Parathyroid adenoma (tissue), 2 donors: ENCODE data around the gene CDKN2D.
A peak's percentile ranks its signal among the peaks of the same experiment; 100 is the strongest.
"Not testable (repeated sequence)": the region's sequence is repeated elsewhere in the genome, so short reads cannot be mapped to it uniquely, and the experiment has no call there.

ENCODE experiments used
- H2AFZ ChIP-seq: fragments of 300-600 bp; sonication (generic); one replicate; pipeline ENCODE4 v1.7.0; 2017; ENCODE audit warnings: antibody characterized with exemption, mild to moderate bottlenecking
- H3K27ac ChIP-seq: fragments of 300-600 bp; sonication (generic); one replicate; pipeline ENCODE4 v1.7.0; 2017
- H3K27me3 ChIP-seq: fragments of 300-600 bp; sonication (generic); one replicate; pipeline ENCODE4 v1.7.0; 2017; ENCODE audit warnings: low read length; ENCODE audit not compliant: control insufficient read depth, insufficient read depth
- H3K36me3 ChIP-seq: fragments of 300-600 bp; sonication (generic); one replicate; pipeline ENCODE4 v1.7.0; 2017; ENCODE audit warnings: low read length; ENCODE audit not compliant: control insufficient read depth, insufficient read depth
- H3K4me1 ChIP-seq: fragments of 300-600 bp; sonication (generic); one replicate; pipeline ENCODE4 v1.7.0; 2017; ENCODE audit warnings: control low read depth
- H3K4me2 ChIP-seq: fragments of 300-600 bp; sonication (generic); one replicate; pipeline ENCODE4 v1.7.0; 2017; ENCODE audit warnings: low read length
- H3K4me3 ChIP-seq: fragments of 300-600 bp; sonication (generic); one replicate; pipeline ENCODE4 v1.7.0; 2017; ENCODE audit warnings: low read depth, low read length
- H3K79me2 ChIP-seq: fragments of 300-600 bp; sonication (generic); one replicate; pipeline ENCODE4 v1.7.0; 2017; ENCODE audit warnings: control low read depth
- H3K9ac ChIP-seq: fragments of 300-600 bp; sonication (generic); one replicate; pipeline ENCODE4 v1.7.0; 2017; ENCODE audit warnings: mild to moderate bottlenecking
- H3K9me3 ChIP-seq: fragments of 300-600 bp; sonication (generic); one replicate; pipeline ENCODE4 v1.7.0; 2017; ENCODE audit warnings: low read length; ENCODE audit not compliant: control insufficient read depth
- TF ChIP-seq, protein P1 (sequence below): fragments of 300-600 bp; sonication (generic); IDR thresholded peaks from one replicate; pipeline ENCODE4 v1.7.0; 2017; ENCODE audit warnings: antibody characterized with exemption, mild to moderate bottlenecking
- donor health status: primary hyperparathyroidism.

Gene CDKN2D

GRCh38 chr19:10544242-10544752 lies 24.5 kb downstream of the CDKN2D start:
- H3K4me3 ChIP-seq: peak overlapping the region; percentile 79
- peaks cover 13% of the 10 kb centered on the region for H3K79me2 ChIP-seq
- H3K36me3 ChIP-seq: no peaks in the 10 kb centered on the region
- TF ChIP-seq, protein P1, sequence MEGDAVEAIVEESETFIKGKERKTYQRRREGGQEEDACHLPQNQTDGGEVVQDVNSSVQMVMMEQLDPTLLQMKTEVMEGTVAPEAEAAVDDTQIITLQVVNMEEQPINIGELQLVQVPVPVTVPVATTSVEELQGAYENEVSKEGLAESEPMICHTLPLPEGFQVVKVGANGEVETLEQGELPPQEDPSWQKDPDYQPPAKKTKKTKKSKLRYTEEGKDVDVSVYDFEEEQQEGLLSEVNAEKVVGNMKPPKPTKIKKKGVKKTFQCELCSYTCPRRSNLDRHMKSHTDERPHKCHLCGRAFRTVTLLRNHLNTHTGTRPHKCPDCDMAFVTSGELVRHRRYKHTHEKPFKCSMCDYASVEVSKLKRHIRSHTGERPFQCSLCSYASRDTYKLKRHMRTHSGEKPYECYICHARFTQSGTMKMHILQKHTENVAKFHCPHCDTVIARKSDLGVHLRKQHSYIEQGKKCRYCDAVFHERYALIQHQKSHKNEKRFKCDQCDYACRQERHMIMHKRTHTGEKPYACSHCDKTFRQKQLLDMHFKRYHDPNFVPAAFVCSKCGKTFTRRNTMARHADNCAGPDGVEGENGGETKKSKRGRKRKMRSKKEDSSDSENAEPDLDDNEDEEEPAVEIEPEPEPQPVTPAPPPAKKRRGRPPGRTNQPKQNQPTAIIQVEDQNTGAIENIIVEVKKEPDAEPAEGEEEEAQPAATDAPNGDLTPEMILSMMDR: no peak
- peak overlapping the region; percentile 95 for H2AFZ ChIP-seq
- peak overlapping the region; percentile 91 for H3K9ac ChIP-seq
- peak overlapping the region; percentile 88 for H3K27ac ChIP-seq
- peaks cover 7% of the 10 kb centered on the region for H3K4me1 ChIP-seq
- H3K9me3 ChIP-seq: no peaks in the 10 kb centered on the region
- H3K4me2 ChIP-seq: peak overlapping the region; percentile 94
- no peaks in the 10 kb centered on the region for H3K27me3 ChIP-seq

DNA sequence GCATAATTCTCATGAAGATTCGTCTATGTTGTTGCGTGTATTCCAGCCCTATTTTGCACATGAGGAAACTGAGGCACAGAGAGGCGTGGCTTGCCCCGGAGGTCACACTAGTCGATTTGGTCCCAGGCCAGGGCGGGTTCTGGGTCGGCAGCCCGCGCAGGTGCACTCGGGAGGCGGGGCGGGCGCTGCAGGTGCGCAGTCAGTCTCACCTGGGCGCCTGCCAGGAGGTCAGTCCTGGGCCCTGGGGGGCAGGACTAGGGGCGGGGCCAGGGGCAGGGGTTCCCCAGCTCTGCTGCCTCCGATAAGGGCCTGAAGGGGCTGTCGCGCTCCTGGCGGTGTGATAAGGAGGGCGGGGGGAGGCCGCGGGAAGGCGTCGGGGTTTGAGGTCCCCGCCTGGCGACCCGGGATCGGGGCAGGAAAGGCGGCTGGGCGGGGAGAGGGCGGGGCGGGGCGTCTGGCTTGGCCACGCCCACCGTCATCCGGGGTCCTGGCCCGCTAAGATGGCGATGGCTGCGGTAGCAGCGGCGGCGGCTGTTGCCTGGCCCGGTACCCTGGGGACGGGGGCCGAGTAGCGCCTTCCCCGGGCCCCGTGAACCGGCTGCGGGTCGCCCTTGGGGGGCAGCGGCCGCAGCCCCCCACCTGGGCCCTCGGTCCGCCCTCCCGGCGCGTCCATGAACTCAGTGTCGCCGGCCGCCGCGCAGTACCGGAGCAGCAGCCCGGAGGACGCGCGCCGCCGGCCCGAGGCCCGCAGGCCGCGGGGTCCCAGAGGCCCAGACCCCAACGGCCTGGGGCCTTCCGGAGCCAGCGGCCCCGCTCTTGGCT lies 25.1 kb downstream of the CDKN2D start, which contains the start of gene ATG4D:
Gene ATG4D, plus strand, starts transcription at position 485 of the 822 bp plus-strand sequence. Its CDS starts 187 bp downstream, at position 672.
- H2AFZ ChIP-seq: peak within 1 kb of the TSS; percentile 95

DNA sequence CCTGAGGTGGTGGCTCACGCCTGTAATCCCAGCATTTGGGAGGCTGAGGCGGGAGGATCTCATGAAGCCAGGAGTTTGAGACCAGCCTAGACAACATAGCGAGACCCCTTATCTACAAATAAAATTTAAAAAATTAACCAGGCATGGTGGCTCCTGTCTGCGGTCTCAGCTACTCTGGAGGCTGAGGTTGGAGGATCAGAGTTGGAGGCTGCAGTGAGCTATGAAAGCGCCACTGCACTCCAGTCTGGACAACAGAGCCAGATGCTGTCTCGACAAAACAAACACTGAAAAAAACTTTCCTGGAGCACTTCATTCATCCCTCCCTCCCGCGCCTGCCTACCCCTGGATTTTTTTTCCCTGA lies 25.7 kb downstream of the CDKN2D start:
- no peaks in the 10 kb centered on the region for H3K27me3 ChIP-seq
- H3K36me3 ChIP-seq: no peaks in the 10 kb centered on the region
- peak overlapping the region; percentile 94 for H3K4me2 ChIP-seq
- TF ChIP-seq, protein P1: no peak
- peaks cover 7% of the 10 kb centered on the region for H3K4me1 ChIP-seq
- no peak overlapping the region for H3K9ac ChIP-seq
- H3K79me2 ChIP-seq: peaks cover 13% of the 10 kb centered on the region
- H3K9me3 ChIP-seq: no peaks in the 10 kb centered on the region
- H2AFZ ChIP-seq: peak overlapping the region; percentile 95
- H3K27ac ChIP-seq: peak overlapping the region; percentile 88
- peak overlapping the region; percentile 79 for H3K4me3 ChIP-seq

More for the DNA sequence above, 25.1 kb downstream of the CDKN2D start, which contains the start of gene ATG4D:
- Histone ChIP-seq H3K4me2 (peak within 1 kb of the TSS; percentile 94), H3K9me3 (no peaks in the 10 kb centered on the region), H3K36me3 (no peaks in the 10 kb centered on the region), H3K27me3 (no peaks in the 10 kb centered on the region), H3K4me1 (peaks cover 7% of the 10 kb centered on the region), H3K79me2 (peaks cover 13% of the 10 kb centered on the region), H3K4me3 (peak within 1 kb of the TSS; percentile 79), H3K9ac (peak within 1 kb of the TSS; percentile 91), H3K27ac (peak within 1 kb of the TSS; percentile 88)
- TF ChIP-seq, protein P1: peak; percentile 8

- H3K4me1 ChIP-seq, H3K36me3 ChIP-seq, H2AFZ ChIP-seq, H3K9me3 ChIP-seq, H3K9ac ChIP-seq, H3K27ac ChIP-seq, H3K79me2 ChIP-seq, H3K4me3 ChIP-seq, H3K27me3 ChIP-seq, H3K4me2 ChIP-seq: not testable (repeated sequence)
Observed at GRCh38 chr19:10539016-10539415, 29.8 kb downstream of the CDKN2D start.

DNA sequence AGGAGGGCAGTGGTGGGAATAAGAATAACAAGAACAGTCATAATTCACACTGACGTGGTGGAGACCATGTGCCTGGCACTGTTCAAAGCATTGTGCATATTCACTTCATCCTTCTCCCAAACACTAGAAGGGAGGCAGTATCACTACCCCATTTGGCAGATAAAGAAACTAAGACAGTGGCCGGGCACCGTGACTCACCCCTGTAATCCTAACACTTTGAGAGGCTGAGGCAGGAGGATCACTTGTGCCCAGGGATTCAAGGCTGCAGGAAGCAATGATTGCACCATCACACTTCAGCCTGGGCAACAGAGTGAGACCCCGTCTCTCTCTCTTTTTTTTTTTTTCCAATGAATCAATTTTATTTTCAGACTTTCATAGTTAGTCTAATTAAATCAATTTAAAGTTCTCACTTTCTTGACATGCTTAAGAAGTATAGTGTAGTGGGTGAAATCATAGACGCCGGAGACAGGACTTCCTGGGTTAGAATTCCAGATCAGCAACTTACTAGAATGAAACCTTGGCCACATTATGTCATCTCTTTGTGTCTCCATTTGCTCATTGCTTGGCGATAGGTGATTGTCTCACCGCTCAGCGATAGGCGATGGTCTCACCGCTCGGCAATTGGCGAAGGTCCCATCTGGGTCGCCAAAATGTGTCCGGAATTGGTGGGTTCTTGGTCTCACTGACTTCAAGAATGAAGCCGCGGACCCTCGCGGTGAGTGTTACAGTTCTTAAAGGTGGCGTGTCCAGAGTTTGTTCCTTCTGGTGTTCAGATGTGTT lies 30.4 kb downstream of the CDKN2D start:
- Histone ChIP-seq H3K4me1 (no peaks in the 10 kb centered on the region), H3K79me2 (no peaks in the 10 kb centered on the region), H3K4me3 (no peak overlapping the region), H3K36me3 (no peaks in the 10 kb centered on the region), H3K27ac (no peak overlapping the region), H3K9ac (no peak overlapping the region), H3K9me3 (no peaks in the 10 kb centered on the region), H3K4me2 (no peak overlapping the region), H2AFZ (no peak overlapping the region), H3K27me3 (no peaks in the 10 kb centered on the region)
- TF ChIP-seq, protein P1: no peak
